ENCODE results near the gene SAMHD1.

GRCh38 chr20:36959242-36959641 lies 7.7 kb upstream of the SAMHD1 start:
- TF ChIP-seq, protein P1, sequence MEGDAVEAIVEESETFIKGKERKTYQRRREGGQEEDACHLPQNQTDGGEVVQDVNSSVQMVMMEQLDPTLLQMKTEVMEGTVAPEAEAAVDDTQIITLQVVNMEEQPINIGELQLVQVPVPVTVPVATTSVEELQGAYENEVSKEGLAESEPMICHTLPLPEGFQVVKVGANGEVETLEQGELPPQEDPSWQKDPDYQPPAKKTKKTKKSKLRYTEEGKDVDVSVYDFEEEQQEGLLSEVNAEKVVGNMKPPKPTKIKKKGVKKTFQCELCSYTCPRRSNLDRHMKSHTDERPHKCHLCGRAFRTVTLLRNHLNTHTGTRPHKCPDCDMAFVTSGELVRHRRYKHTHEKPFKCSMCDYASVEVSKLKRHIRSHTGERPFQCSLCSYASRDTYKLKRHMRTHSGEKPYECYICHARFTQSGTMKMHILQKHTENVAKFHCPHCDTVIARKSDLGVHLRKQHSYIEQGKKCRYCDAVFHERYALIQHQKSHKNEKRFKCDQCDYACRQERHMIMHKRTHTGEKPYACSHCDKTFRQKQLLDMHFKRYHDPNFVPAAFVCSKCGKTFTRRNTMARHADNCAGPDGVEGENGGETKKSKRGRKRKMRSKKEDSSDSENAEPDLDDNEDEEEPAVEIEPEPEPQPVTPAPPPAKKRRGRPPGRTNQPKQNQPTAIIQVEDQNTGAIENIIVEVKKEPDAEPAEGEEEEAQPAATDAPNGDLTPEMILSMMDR (IDR thresholded peaks at IDR 0.05; ENCODE audit: low read depth, low read length, missing input control) = no peak
- TF ChIP-seq GABPA (IDR thresholded peaks at IDR 0.05 in 1 of 2, conservative IDR thresholded peaks at IDR 0.05 in 1 of 2) (no peak), EGR1 (IDR thresholded peaks at IDR 0.05; ENCODE audit: low read depth in 2 of 2) (no peak), RAD21 (IDR thresholded peaks at IDR 0.05) (no peak)
- TF ChIP-seq, protein P2, sequence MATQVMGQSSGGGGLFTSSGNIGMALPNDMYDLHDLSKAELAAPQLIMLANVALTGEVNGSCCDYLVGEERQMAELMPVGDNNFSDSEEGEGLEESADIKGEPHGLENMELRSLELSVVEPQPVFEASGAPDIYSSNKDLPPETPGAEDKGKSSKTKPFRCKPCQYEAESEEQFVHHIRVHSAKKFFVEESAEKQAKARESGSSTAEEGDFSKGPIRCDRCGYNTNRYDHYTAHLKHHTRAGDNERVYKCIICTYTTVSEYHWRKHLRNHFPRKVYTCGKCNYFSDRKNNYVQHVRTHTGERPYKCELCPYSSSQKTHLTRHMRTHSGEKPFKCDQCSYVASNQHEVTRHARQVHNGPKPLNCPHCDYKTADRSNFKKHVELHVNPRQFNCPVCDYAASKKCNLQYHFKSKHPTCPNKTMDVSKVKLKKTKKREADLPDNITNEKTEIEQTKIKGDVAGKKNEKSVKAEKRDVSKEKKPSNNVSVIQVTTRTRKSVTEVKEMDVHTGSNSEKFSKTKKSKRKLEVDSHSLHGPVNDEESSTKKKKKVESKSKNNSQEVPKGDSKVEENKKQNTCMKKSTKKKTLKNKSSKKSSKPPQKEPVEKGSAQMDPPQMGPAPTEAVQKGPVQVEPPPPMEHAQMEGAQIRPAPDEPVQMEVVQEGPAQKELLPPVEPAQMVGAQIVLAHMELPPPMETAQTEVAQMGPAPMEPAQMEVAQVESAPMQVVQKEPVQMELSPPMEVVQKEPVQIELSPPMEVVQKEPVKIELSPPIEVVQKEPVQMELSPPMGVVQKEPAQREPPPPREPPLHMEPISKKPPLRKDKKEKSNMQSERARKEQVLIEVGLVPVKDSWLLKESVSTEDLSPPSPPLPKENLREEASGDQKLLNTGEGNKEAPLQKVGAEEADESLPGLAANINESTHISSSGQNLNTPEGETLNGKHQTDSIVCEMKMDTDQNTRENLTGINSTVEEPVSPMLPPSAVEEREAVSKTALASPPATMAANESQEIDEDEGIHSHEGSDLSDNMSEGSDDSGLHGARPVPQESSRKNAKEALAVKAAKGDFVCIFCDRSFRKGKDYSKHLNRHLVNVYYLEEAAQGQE (IDR thresholded peaks at IDR 0.05) = no peak
- TF ChIP-seq, protein P3, sequence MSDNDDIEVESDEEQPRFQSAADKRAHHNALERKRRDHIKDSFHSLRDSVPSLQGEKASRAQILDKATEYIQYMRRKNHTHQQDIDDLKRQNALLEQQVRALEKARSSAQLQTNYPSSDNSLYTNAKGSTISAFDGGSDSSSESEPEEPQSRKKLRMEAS (IDR thresholded peaks at IDR 0.05) = no peak
